ENCODE results near the gene PCDHGA7.

DNA sequence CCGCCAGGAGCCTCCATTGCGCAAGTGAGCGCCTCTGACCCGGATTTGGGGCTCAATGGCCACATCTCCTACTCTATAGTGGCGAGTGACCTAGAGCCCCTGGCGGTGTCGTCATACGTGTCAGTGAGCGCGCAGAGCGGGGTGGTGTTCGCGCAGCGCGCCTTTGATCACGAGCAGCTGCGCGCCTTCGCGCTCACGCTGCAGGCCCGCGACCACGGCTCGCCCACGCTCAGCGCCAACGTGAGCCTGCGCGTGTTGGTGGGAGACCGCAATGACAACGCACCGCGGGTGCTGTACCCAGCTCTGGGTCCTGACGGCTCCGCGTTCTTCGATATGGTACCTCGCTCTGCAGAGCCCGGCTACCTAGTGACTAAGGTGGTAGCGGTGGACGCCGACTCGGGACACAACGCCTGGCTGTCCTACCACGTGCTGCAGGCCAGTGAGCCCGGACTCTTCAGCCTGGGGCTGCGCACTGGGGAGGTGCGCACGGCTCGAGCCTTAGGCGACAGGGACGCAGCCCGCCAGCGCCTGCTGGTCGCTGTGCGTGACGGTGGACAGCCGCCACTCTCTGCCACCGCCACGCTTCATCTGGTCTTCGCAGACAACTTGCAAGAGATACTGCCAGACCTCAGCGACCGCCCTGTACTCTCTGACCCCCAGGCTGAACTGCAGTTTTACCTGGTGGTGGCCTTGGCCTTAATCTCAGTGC is 27.2 kb downstream of the PCDHGA7 start:
- TF ChIP-seq, protein P1, sequence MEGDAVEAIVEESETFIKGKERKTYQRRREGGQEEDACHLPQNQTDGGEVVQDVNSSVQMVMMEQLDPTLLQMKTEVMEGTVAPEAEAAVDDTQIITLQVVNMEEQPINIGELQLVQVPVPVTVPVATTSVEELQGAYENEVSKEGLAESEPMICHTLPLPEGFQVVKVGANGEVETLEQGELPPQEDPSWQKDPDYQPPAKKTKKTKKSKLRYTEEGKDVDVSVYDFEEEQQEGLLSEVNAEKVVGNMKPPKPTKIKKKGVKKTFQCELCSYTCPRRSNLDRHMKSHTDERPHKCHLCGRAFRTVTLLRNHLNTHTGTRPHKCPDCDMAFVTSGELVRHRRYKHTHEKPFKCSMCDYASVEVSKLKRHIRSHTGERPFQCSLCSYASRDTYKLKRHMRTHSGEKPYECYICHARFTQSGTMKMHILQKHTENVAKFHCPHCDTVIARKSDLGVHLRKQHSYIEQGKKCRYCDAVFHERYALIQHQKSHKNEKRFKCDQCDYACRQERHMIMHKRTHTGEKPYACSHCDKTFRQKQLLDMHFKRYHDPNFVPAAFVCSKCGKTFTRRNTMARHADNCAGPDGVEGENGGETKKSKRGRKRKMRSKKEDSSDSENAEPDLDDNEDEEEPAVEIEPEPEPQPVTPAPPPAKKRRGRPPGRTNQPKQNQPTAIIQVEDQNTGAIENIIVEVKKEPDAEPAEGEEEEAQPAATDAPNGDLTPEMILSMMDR (IDR thresholded peaks at IDR 0.05) = no peak
- TF ChIP-seq POLR2A (IDR thresholded peaks at IDR 0.05) = no peak

Measured in thyroid gland (tissue), 4 donors.